AG20443 (cell line): ENCODE results near the gene ANKS3.

Source experiments
- DNase-seq: peaks from one replicate; pipeline ENCODE4 v3.0.0; 2012; ENCODE audit warnings: low spot score, mixed read lengths

Gene ANKS3

GRCh38 chr16:4648917-4649316, 85.2 kb downstream of the ANKS3 start:
- DNase-seq, result no peak

GRCh38 chr16:4647644-4647980, 86.5 kb downstream of the ANKS3 start:
- no peak for DNase-seq

- no peak for DNase-seq
These were observed 87.1 kb downstream of the ANKS3 start for GRCh38 chr16:4646773-4647643.
